GM18951 (cell line): ENCODE results near the gene TMIGD3.

ENCODE experiments used
- POLR2A ChIP-seq: IDR thresholded peaks from 4 replicates; pipeline ENCODE4 v1.6.1; 2011; ENCODE audit warnings: mild to moderate bottlenecking; ENCODE audit not compliant: insufficient read length, insufficient read depth; ENCODE audit errors: extremely low read depth
- in situ Hi-C: fragments of 300-500 bp; cut with MboI; formaldehyde crosslinking; loops from one replicate; pipeline ENCODE4 v1.12.0; 2022; ENCODE audit warnings: low sequenced_read_pairs, mixed read lengths, inconsistent platforms; ENCODE audit not compliant: unreplicated experiment

Gene TMIGD3

GRCh38 chr1:111497592-111497991 lies 5.8 kb downstream of the TMIGD3 start:
- in situ Hi-C loops = loop anchor here (25.0 kb wide), 1 partner anchor 865 kb away; no protein-coding TSS in a partner anchor
- TF ChIP-seq POLR2A = no peak

- no peak for TF ChIP-seq POLR2A
- in situ Hi-C loops = loop anchor here (25.0 kb wide), 1 partner anchor 866 kb away; no protein-coding TSS in a partner anchor
Measured at GRCh38 chr1:111496398-111496797, 7.0 kb downstream of the TMIGD3 start.

GRCh38 chr1:111491070-111491469 lies 12.4 kb downstream of the TMIGD3 start:
- in situ Hi-C loops = loop anchor here (25.0 kb wide), 1 partner anchor 871 kb away; no protein-coding TSS in a partner anchor
- no peak for TF ChIP-seq POLR2A

- in situ Hi-C loops = loop anchor here (25.0 kb wide), 1 partner anchor 872 kb away; no protein-coding TSS in a partner anchor
- no peak for TF ChIP-seq POLR2A
Measured at GRCh38 chr1:111490220-111490619, 13.2 kb downstream of the TMIGD3 start.

GRCh38 chr1:111489604-111490003 lies 13.8 kb downstream of the TMIGD3 start:
- no peak for TF ChIP-seq POLR2A
- in situ Hi-C loops = loop anchor here (25.0 kb wide), 1 partner anchor 873 kb away; no protein-coding TSS in a partner anchor

GRCh38 chr1:111488669-111489068 lies 14.8 kb downstream of the TMIGD3 start:
- in situ Hi-C loops = loop anchor here (25.0 kb wide), 1 partner anchor 874 kb away; no protein-coding TSS in a partner anchor
- no peak for TF ChIP-seq POLR2A

GRCh38 chr1:111487133-111487532 lies 16.3 kb downstream of the TMIGD3 start:
- in situ Hi-C loops = loop anchor here (25.0 kb wide), 1 partner anchor 875 kb away; no protein-coding TSS in a partner anchor
- TF ChIP-seq POLR2A = no peak

GRCh38 chr1:111486431-111486830 lies 17.0 kb downstream of the TMIGD3 start:
- in situ Hi-C loops = loop anchor here (25.0 kb wide), 1 partner anchor 876 kb away; no protein-coding TSS in a partner anchor
- TF ChIP-seq POLR2A = no peak

- in situ Hi-C loops = loop anchor here (25.0 kb wide), 1 partner anchor 878 kb away; no protein-coding TSS in a partner anchor
- no peak for TF ChIP-seq POLR2A
Measured at GRCh38 chr1:111484391-111485026, 18.9 kb downstream of the TMIGD3 start.

GRCh38 chr1:111483876-111484275 lies 19.6 kb downstream of the TMIGD3 start:
- TF ChIP-seq POLR2A = no peak
- in situ Hi-C loops = loop anchor here (25.0 kb wide), 1 partner anchor 878 kb away; no protein-coding TSS in a partner anchor

GRCh38 chr1:111483166-111483565 lies 20.3 kb downstream of the TMIGD3 start:
- in situ Hi-C loops = loop anchor here (25.0 kb wide), 1 partner anchor 879 kb away; no protein-coding TSS in a partner anchor
- no peak for TF ChIP-seq POLR2A

GRCh38 chr1:111481387-111482221 lies 21.8 kb downstream of the TMIGD3 start:
- TF ChIP-seq POLR2A = no peak
- in situ Hi-C loops = loop anchor here (25.0 kb wide), 1 partner anchor 881 kb away; no protein-coding TSS in a partner anchor

GRCh38 chr1:111480674-111481073 lies 22.8 kb downstream of the TMIGD3 start:
- no peak for TF ChIP-seq POLR2A
- in situ Hi-C loops = loop anchor here (25.0 kb wide), 1 partner anchor 882 kb away; no protein-coding TSS in a partner anchor
